ENCODE data around the gene SRRD.

DNA sequence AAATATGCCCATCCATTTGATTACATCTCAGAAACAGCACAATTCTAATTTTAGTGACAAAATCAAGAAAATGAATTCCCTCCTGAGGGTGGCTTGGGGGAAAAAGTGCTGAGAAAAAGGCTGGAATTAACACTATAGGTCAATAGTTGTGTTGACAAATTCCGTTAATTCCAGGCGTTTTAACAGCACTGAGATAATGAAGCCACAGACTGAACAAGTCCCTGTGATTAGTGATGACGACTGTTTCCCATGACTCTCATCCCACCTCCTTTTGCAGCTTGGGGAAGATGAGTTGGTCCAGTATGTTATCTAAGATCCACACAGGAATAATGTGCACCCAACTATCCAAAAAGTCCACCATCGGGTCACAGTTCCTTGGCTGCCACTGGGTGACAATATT, 12.8 kb downstream of the SRRD start:
- TF ChIP-seq, protein P1, sequence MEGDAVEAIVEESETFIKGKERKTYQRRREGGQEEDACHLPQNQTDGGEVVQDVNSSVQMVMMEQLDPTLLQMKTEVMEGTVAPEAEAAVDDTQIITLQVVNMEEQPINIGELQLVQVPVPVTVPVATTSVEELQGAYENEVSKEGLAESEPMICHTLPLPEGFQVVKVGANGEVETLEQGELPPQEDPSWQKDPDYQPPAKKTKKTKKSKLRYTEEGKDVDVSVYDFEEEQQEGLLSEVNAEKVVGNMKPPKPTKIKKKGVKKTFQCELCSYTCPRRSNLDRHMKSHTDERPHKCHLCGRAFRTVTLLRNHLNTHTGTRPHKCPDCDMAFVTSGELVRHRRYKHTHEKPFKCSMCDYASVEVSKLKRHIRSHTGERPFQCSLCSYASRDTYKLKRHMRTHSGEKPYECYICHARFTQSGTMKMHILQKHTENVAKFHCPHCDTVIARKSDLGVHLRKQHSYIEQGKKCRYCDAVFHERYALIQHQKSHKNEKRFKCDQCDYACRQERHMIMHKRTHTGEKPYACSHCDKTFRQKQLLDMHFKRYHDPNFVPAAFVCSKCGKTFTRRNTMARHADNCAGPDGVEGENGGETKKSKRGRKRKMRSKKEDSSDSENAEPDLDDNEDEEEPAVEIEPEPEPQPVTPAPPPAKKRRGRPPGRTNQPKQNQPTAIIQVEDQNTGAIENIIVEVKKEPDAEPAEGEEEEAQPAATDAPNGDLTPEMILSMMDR (IDR thresholded peaks at IDR 0.05), result no peak
- no peak for TF ChIP-seq POLR2A (IDR thresholded peaks at IDR 0.05)
